Stimulated activated CD8-positive, alpha-beta memory T cell treated with anti-CD3 and anti-CD28 coated beads, Interleukin-4, amount 100 ng/mL, for 4 hours (primary cell): ENCODE results near the gene ASB14.
"Not testable (repeated sequence)": the region's sequence is repeated elsewhere in the genome, so short reads cannot be mapped to it uniquely, and the experiment has no call there.

Experiments
- DNase-seq, 2 donors: peaks; one replicate each; pipeline ENCODE4 v3.0.0-alpha.2; 2020; ENCODE audit warnings: low read depth in 2 of 2, low spot score in 1 of 2

Gene ASB14

DNA sequence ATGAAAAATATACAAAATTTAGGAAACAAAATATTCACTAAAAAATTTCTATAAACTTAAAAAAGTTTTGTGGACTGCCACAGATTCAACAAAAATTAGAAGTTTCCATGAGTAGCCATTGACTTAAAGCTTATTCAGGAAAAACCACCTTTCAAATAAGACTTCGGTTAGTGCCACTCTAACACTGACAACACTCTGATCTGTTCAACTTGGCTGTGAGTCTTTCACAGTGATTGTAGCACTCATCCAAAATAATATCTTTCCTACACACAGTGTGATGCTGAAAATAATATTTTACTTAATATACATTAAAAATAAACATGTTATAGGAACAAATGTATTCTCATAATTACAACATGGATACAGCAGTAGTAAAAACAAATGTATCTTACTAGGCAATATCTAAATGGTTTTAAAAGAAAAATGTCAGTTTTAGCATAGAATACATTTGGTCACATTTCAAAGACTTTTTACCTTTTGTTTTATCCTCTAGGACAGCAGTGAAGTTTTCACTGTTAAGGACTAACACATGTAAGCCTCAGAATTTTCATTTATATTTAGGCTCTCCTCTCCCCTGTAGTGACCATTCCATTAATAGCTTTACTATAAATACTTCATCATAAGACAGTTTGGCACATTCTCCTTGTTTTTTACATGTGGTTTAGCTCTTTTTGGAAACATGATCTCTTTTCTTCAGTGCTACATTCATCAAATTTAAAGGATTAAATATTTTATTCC lies at the start of gene ASB14:
Gene ASB14, minus strand, starts transcription at position 527 of the 738 bp plus-strand sequence. CDS start 652 bp downstream, outside the sequence.
- no peak for DNase-seq

DNA sequence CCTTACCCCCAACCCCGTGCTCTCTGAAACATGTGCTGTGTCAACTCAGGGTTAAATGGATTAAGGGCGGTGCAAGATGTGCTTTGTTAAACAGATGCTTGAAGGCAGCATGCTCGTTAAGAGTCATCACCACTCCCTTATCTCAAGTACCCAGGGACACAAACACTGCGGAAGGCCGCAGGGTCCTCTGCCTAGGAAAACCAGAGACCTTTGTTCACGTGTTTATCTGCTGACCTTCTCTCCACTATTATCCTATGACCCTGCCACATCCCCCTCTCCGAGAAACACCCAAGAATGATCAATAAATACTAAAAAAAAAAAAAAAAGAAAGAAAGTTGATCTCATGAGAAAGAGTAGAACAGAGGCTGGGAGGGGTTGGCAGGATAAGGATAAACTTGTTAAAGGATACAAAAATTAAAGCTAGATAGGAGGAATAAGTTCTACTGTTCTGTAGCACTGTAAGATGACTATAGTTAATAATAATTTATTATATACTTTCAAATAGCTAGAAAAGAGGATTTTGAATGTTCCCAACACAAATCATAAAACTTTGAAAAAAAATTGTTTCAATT lies 46.7 kb upstream of the ASB14 start:
- DNase-seq, result not testable (repeated sequence)

DNA sequence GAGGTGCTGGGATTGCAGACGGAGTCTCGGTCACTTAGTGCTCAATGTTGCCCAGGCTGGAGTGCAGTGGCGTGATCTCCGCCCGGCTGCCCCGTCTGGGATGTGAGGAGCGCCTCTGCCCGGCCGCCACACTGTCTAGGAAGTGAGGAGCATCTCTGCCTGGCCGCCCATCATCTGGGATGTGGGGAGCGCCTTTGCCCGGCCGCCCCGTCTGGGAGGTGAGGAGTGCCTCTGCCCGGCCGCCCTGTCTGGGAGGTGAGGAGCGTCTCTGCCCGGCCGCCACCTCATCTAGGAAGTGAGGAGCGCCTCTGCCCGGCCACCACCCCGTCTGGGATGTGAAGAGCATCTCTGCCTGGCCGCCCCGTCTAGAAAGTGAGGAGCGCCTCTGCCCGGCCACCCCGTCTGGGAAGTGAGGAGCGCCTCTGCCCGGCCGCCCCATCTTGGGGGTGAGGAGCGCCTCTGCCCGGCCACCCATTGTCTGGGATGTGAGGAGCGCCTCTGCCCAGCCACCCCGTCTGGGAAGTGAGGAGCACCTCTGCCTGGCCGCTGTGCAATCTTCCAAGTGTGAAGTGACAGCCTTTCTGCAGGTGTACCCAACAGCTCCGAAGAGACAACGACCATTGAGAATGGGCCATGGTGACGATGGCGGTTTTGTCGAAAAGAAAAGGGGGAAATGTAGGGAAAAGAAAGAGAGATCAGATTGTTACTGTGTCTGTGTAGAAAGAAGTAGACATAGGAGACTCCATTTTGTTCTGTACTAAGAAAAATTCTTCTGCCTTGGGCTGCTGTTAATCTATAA lies 46.0 kb upstream of the ASB14 start:
- DNase-seq, result not testable (repeated sequence)

DNA sequence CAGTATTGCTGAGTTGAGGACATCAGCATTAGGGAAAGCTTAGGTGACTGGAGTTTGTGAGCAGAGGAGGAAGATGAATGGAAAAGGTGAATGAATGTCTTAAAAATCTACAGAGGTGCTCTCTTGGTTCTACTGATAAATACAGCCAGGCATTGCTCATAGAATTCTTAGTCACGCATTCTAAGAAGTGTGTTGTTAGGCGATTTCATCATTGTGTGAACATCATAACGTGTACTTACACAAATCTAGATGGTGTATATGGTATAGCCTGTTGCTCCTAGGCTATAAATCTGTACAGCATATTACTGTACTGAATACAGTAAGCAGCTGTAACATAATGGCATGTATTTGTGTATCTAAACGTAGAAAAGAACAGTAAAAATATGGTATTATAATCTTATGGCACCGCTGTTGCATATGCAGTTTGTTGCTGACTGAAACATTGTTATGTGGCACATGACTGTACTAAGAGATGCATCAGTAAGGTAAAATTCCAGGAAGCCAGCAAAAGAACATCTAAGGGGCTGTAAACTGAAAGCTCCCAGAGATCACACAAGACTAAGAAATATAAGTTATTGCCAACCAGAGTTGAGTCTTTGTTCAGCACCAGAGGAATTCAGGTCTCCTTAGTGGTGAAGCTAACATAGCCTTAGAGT lies 42.9 kb upstream of the ASB14 start:
- no peak for DNase-seq

DNA sequence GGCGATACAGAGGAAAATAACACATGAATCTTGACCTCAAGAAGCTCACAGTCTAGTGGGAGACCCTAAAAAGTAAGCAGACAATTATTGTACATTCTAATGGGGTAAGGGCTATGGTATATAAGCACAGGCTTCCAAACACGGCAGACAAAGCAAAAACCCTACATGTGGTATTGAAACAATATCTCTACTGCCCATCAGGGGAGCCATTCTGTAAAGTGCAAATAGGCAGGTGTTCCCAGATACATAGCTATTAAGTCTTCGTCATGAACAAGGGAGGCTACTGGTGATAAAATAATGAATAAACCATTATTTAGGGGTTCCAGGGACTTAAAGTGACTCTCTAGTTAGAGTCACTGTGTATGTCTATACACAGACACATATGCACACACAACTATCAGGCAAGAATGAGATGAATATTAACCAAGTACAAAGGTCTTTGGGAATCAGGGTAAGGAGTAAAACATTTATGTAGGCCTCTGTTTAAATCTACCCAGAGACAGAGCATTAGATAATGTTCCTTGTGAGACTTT lies 38.7 kb upstream of the ASB14 start:
- no peak for DNase-seq

DNA sequence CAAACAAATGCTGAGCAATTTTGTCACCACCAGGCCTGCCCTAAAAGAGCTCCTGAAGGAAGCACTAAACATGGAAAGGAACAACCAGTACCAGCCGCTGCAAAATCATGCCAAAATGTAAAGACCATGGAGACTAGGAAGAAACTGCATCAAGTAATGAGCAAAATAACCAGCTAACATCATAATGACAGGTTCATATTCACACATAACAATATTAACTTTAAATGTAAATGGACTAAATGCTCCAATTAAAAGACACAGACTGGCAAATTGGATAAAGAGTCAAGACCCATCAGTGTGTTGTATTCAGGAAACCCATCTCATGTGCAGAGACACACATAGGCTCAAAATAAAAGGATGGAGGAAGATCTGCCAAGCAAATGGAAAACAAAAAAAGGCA lies 34.0 kb upstream of the ASB14 start:
- DNase-seq, result not testable (repeated sequence)

DNA sequence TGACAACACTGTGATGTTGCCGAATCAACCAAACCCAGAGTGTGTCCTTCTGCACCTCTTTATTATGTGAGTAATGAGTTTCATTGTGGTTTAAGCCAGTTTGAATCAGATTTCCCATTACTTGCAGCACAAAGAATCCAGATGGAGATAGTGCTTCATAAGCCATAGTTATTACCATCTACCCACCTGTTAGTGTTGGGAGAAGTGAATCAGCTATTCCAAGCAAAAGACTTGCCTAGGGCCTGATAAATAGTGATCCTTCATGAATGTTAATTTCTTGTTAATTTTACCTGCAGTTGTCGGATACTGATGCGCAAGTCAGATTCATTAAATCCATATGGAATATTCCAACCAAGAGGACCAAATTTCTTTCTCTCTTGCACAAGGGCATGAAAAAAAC lies 21.7 kb upstream of the ASB14 start:
- DNase-seq, result no peak

DNA sequence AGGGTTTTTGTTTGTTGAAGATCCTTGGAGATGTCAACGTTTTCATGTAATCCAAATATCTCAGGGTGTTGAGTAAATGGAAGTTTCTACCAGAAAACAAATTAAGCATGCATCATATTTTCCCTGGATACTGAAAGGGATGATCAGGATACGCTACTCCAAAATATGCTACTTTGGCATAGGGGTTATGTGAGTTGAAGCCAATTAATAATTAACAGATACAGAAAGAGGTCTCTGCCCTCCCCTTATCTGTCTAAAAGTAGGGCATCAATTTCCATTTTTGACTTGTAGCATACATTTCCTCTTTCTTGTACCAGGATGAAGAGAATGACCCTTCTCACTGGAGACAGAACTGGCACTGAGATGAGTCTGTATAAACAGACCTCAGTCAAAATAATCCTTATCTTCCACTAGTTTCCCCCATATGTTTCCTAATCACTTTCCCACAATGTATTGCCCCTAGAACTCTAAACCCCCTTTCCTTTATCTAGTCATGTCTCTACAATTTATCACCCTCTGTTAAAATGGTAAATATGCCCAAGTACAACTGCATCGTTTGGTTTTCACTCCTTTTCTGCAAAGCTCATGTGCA lies 17.4 kb upstream of the ASB14 start:
- DNase-seq, result no peak

DNA sequence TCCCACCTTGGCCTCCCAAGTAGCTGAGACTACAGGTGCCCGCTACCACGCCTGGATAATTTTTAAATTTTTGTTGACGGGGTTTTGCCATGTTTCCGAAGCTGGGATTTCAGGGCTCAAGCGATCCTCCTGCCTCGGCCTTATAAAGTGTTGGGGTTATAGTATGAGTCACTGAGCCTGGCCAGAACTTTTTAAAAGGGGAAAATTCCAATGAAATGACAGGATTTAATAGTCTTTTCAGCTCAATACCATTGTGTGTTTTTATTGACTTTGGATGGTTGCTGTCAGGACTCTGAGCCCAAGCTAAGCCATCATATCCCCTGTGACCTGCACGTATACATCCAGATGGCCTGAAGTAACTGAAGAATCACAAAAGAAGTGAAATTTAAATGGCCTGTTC lies 11.0 kb upstream of the ASB14 start:
- DNase-seq, result not testable (repeated sequence)

DNA sequence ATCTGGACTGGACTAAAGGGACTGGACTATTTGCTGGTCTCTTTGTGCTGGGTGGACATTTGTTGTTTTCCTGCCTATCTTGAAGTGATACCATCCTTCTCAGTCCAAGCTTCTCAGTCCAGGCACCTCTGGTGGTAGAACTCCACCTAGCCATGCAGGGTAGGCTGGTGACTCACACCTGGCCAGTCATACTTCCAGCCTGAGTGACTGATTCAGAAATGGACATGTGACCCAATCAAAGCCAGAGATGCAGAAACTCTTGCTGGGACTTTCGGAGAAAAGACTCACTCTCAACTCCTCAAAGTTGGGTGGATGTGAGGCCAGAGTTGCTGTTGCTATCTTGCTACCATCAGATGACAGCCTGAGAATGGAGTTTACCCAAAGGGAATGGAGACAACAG lies 5.6 kb upstream of the ASB14 start:
- DNase-seq, result no peak

DNA sequence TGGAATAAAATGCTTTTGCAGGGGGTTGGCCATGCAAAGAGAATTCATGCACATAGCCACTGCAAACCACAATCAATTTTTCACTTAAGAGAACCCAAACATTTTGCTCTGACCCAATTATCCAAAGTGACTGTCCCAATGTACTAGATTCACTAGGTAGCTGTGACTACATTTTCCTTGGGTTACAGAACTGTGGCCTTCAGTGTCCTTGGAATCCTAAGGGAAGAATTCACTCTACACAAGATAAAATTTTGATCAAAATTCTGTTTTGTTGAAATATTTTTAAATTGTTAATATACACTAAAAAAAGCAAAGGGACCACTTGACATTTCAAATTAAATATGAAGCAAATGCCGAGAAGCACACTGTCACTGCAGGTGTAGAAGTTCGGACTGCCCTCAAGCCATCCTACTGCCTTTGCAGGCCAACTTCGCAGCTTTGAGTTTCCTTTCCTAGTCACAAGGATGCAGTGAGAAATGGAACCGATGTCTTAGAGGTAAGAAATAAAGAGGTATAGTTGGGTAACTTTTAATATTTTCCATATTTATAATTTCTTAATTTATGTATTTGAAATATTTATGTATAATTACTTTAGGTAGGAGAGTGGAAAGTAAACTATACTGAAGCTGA lies 527 bp upstream of the ASB14 start:
- DNase-seq, result no peak

DNA sequence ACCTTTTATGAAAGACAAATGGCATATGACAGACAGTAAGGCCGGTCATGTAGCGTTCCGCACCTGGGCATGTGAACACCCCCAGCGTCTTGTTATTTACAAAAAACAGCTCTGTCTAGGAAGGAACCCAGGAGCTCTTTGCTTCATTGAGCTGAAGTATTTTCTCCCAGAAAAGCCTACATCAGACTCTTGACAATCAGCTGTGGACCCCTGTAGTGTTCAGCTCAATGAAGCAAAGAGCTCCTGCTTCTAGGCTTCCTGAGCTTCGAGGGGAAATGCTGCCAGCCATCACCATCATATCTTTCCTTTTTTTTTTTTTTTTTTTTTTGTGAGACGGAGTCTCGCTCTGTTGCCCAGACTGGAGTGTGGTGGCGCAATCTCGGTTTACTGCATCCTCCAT lies 4.1 kb downstream of the ASB14 start:
- DNase-seq, result no peak

DNA sequence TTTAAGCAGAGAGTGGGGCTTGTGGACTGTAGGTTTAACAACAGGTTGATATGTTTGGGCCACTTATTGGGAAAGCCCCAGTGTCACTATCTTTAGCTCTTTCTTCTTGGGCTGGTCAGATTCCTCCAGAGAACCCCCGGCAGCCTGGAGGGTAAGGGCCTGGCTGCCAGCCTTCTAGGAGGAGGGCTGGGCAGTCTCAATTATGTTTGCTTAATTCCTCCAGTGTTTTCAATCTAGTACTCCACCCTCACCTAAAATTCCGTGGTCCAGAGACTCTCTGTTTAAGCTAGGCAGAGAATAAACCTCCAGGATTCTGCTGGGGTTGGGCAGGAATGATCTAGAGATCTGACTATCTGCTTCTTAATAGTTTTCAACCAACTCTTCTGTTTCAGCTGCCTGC lies 5.3 kb downstream of the ASB14 start:
- no peak for DNase-seq

DNA sequence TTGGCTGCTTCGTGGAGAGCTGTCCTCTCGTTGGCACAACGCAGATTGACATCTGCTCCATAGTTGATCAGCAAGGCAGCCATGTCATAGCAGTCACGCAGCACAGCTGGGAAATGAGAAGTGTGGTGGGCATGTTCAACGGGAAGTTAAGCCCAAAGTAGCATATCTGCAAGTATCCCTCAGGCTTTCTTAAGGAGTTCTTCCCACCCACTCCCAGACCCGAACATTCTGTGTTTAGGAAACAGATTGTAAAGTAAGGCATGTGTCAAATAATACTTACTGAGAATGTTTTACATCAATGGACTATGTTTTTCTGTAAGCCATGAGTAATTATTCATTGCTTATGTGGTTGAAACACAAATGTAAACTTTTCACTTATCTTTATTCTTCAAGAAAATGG lies 9.2 kb downstream of the ASB14 start:
- no peak for DNase-seq

DNA sequence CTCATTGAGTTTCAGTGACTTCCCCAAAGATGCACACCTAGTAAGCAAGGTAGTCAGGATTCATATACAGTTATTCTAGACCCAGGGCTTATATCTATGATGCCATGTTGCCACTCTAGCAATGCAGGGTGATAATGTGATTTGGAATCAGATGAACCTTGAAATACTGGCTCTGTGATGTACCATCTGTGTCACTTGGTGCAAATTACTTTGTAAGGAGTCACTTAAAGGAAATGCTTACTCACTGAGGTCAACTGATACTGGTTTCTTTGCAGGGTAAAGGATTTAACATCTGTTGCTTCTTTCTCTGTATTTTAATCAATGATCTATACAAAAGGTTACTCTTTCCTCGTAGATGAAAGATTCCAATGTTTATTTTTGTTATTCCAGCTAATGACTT lies 10.8 kb downstream of the ASB14 start:
- no peak for DNase-seq

DNA sequence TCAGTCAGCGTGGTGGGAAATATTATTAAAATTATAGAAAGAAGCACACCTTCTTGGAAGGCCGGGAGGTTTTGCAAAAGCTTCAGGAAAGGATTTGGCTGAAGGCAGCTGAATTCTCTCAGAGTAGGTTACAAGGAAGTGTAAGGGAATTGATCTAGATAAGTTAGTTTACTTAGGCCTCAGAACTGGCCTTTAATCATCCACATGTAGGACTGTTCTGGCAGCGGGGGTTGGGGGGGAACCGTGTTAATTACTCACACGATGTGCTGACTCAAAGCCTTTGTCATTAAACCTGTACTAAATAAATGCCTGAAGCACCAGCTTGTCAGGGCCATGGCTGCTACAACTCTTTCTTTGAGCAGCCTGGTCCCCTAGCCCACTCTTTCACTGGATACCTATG lies 12.8 kb downstream of the ASB14 start:
- DNase-seq, result no peak

DNA sequence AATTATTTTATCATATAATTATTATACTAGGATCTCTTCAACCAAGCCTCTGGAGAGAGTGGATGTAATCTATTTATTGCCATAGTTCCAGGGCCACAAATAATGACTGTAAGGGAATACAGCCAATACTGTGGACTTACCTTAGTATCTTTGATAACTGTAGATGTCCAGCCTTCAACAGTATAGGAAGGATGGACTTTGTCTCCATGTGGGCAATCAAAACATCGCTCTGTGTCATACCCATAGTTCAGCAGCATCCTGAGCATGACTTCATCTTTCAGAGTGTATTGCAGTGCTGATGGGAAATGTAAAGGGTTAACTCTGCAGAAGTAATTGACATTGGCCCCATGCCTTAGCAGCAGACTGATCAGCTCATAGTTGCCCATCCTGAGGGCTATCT lies 14.2 kb downstream of the ASB14 start:
- no peak for DNase-seq

DNA sequence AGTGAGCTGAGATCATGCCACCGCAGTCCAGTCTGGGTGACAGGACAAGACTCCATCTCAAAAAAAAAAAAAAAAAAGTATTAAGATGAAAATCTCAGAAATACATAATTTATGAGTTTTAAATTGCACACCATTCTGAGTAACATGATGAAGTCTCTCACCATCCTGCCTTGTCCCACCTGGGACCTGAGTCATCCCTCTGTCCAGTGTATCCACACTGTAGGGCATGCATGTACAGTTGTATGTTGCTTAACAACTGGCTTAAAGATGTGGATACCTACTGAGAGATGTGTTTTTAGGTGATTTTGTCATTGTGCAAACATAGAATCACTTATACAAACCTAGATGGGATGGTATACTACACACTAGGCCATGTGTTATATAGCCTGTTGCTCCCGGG lies 17.1 kb downstream of the ASB14 start:
- no peak for DNase-seq

DNA sequence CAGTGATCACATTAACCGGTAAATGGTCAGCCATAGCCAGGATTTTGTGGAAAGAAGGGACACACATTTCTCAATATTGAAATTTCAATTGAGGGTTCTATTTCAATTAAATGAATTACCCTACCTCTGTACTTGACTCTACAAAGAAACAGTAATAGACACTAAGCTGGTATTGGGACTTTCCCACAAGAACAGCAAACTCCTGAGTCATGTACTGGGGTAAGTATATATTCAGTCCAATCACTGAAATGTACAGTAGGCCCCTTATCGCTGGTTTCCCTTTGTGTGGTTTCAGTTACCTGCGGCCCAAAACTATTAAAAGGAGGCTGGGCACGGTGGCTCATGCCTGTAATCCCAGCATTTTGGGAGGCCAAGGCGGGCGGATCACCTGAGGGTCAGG lies 17.6 kb downstream of the ASB14 start:
- DNase-seq, result no peak

DNA sequence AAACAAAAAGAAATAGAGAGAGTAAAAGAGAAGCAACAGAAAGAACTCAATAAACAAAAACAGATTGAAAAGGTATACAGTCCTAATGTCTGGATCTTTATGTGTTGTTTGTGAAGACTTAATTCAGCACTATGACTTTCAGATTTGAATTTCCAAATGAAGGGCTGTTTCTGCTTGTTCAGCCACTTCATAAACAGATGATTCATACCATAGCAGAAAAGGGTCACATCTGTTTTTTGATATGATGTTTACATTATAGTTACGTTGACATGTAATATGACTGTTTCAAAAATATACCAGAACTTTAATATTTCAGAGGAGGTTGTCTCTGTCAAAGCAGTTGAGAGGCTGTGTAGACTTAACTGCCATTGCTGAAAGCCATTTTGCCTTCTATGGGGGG lies 24.1 kb downstream of the ASB14 start:
- DNase-seq, result no peak

DNA sequence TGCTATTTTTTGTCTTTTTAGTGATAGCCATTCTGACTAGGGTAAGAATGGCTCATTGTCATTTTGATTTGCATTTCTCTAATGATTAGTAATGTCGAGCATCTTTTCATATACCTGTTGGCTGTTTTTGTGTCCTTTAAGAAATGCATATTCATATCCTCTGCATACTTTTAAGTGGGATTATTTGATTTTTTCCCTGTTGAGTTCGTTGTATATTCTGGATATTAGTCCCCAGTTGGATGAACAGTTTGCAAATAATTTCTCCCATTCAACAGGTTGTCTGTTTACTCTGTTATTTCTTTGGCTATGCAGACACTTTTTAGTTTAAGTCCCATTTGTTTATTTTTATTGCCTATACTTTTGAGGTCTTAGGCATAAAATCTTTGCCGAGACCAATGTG lies 30.6 kb downstream of the ASB14 start:
- no peak for DNase-seq
